Effector memory CD8-positive, alpha-beta T cell (primary cell): ENCODE data around the gene DGKI.

ENCODE experiments used
- ATAC-seq: fragments of 150-1000 bp; cut with Tn5 transposase; replicated peaks from 2 replicates; pipeline ENCODE4 v1.10.0; 2021; ENCODE audit warnings: mild to moderate bottlenecking, moderate library complexity
- DNase-seq, 3 experiments: peaks; one replicate each; pipeline ENCODE4 v3.0.0; 2021
- H3K27ac Mint-ChIP-seq, 2 donors: one replicate each; pipeline ENCODE4 v1.8.0; 2022; ENCODE audit warnings: mild to moderate bottlenecking in 2 of 2, mixed read lengths in 2 of 2, moderate library complexity in 2 of 2
- H3K27me3 Mint-ChIP-seq, 2 donors: one replicate each; pipeline ENCODE4 v1.8.0; 2022; ENCODE audit warnings: mixed read lengths in 2 of 2
- H3K36me3 Mint-ChIP-seq: one replicate; pipeline ENCODE4 v1.8.0; 2022; ENCODE audit warnings: mild to moderate bottlenecking, moderate library complexity, mixed read lengths; ENCODE audit not compliant: insufficient read depth
- H3K4me1 Mint-ChIP-seq, 2 donors: one replicate each; pipeline ENCODE4 v1.8.0; 2022; ENCODE audit warnings: low read depth in 2 of 2, mixed read lengths in 2 of 2
- H3K4me3 Mint-ChIP-seq, 2 donors: one replicate each; pipeline ENCODE4 v1.8.0; 2022; ENCODE audit warnings: mild to moderate bottlenecking in 2 of 2, mixed read lengths in 2 of 2, moderate library complexity in 2 of 2
- H3K9me3 Mint-ChIP-seq, 2 donors: one replicate each; pipeline ENCODE4 v1.8.0; 2022; ENCODE audit warnings: mixed read lengths in 2 of 2

Gene DGKI

DNA sequence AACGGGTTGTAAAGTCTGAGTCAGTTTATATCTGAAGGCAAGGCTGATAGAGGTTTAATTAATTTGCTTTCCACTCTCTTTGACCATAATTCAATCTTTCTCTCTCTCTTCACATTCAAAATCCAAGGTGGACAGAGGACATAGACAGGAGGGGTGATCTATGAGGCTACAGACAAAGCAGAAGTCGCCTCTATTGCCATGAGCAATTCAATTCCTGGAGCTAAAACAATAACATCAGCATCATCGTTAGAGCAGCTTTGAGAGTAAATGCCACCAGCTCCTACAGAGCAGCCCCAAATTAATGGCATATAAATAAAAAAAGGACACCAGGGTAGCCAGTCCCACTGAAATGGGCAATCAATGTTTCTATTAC is 93.2 kb downstream of the DGKI start:
- no peak for DNase-seq
- Mint-ChIP-seq H3K4me1 (no peaks in the 10 kb centered on the region), H3K4me3 (no peak overlapping the region), H3K9me3 (no peaks in the 10 kb centered on the region), H3K27ac (no peak overlapping the region), H3K36me3 (no peaks in the 10 kb centered on the region), H3K27me3 (peaks cover 27 to 48% of the 10 kb centered on the region in 2 donors)
- no peak for ATAC-seq

DNA sequence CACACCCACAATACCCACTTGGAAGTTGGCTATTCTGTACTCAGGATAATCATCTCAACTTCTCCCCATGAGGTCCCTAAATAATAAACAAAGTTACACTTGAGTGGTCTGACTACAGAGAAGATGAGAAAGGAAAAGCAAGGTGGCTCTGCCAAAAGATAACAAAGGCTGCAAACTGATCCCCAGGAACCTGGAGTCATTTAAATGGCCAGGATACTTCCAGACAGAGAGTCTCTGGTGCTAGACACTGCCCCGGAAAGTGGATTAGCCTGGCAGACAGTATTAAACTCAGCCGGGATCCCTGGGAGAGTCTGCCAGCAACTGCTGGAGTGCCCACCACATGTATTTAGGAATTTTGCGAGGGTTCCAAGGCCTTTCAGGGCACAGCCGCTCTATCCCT is 93.7 kb downstream of the DGKI start:
- Mint-ChIP-seq H3K4me3 (no peak overlapping the region), H3K36me3 (no peaks in the 10 kb centered on the region), H3K27me3 (peaks cover 27 to 48% of the 10 kb centered on the region in 2 donors), H3K27ac (no peak overlapping the region), H3K4me1 (no peaks in the 10 kb centered on the region), H3K9me3 (no peaks in the 10 kb centered on the region)
- no peak for ATAC-seq
- DNase-seq, result no peak

DNA sequence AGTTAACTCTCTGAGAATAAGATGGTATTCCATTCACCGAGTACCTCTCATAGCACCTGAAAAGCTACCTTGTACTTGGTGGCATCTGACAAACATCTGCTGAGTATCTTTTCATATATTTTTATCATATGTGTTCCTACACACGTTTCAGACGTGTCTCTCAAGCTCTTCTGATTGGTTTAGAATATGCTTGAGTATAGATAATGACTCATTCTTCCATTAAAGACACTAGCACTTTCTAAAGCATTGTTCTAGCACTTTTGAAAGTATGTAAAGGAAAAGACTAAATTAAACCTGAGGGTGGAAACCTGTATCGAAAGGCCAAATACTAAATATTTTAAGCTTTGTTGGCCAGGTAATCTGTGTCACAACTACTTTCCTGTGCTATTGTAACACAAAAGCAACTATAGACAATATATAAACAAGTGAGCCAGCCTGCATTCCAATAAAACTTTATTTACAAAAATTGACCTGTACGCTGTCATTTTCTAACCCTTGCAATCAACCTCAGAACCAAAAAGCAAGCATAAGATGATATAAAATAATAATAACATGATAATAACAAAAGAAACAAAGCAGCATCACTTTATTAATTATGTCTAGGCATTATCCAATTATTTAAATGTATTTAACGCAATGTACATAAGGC is 95.3 kb downstream of the DGKI start:
- DNase-seq, result no peak

DNA sequence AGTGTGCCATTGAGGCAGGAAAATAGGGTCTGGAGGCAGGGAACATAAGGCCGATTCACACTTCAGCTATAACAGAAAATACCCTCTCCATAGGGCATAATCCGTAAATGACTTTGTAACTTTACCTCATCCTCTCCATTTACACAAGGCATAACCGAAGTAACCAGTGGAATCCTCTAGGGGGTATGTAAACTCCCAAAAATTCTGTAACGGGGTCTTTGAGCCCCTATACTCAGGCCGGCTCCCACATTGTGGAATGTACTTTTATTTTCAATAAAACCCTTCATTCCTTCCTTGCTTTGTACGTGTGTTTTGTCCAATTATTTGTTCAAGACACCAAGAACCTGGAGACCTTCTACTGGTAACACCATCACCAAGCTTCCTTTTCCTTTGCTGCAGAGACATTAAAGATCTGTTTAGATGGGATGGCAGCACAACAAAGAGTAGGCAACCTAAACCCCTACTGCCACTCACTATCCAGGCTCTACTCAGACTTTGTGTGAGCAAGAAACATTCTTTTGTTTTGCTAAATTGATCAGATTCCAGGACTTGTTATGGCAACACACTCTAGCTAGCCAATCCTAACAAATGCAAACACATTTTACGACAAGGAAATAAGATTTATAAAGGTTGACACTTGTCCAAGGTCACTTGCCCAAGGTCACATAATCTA is 99.3 kb downstream of the DGKI start:
- ATAC-seq, result no peak
- Mint-ChIP-seq H3K27ac (no peak overlapping the region), H3K27me3 (peaks cover 7 to 34% of the 10 kb centered on the region in 2 donors), H3K36me3 (no peaks in the 10 kb centered on the region), H3K4me1 (no peaks in the 10 kb centered on the region), H3K4me3 (no peak overlapping the region), H3K9me3 (no peaks in the 10 kb centered on the region)
- DNase-seq, result no peak

More for the DNA sequence above, 95.3 kb downstream of the DGKI start:
- Mint-ChIP-seq H3K9me3 (no peaks in the 10 kb centered on the region), H3K4me1 (no peaks in the 10 kb centered on the region), H3K27me3 (peaks cover 27 to 46% of the 10 kb centered on the region in 2 donors), H3K36me3 (no peaks in the 10 kb centered on the region), H3K4me3 (no peak overlapping the region), H3K27ac (no peak overlapping the region)
- no peak for ATAC-seq

DNA sequence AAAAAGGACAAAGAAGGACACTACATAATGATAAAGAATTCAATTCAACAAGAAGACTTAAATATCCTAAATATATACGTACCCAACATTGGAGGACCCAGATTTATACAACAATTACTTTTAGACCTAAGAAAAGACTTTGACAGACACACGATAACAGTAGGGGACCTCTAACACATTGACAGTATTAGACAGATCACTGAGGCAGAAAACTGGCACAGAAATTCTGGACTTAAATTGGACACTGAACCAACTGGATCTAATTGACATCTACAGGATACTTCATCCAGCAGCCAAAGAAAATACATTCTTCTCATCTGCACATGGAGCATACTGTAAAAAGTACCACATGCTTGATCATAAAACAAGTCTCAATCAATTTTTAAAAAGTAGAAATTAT is 103.8 kb downstream of the DGKI start:
- Mint-ChIP-seq H3K9me3 (peaks cover 0 to 2% of the 10 kb centered on the region in 2 donors), H3K27me3 (peaks cover 0 to 34% of the 10 kb centered on the region in 2 donors), H3K27ac (no peak overlapping the region), H3K36me3 (no peaks in the 10 kb centered on the region), H3K4me1 (no peaks in the 10 kb centered on the region), H3K4me3 (no peak overlapping the region)
- DNase-seq, result no peak
- no peak for ATAC-seq

DNA sequence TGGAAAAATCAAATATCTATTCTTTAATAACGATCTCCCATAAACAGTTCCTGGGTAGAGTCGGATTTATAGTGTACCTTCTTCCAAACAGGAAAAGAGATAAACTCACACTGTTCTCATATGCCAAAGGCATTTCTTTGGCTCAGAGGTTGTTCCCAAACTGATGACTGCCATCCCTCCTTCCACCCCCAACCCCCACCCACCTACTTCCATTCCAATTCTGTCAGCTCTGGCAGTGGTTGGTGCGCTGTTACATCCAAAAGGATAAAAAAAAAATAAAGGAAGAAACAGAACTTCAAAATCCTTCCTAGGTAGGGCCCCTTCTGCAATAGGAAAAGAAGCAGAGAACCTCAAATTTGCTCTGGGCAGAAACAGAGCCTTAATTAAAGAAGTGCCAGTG is 104.7 kb downstream of the DGKI start:
- Mint-ChIP-seq H3K9me3 (peaks cover 0 to 2% of the 10 kb centered on the region in 2 donors), H3K36me3 (no peaks in the 10 kb centered on the region), H3K4me1 (no peaks in the 10 kb centered on the region), H3K27me3 (peaks cover 0 to 26% of the 10 kb centered on the region in 2 donors), H3K4me3 (no peak overlapping the region), H3K27ac (no peak overlapping the region)
- ATAC-seq (no peak), DNase-seq (no peak)

DNA sequence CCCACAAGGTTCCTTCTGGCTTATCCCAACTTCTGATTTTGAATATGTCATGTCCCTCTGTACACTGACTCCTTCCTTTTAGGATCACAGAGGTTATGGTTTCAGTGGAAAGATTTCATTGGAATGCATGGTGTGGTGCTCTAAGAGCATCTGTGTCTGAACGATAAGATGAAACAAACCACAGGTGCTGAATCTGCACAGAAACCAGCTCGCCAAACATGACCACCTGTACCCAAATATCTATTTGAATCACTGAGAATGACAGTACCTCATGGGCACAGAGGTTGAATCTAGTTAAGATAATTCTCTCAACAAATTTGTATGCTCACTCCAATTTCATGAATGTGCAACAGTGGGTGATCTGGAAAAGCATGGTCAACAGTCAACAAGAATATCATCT is 105.3 kb downstream of the DGKI start:
- Mint-ChIP-seq H3K36me3 (no peaks in the 10 kb centered on the region), H3K4me1 (no peaks in the 10 kb centered on the region), H3K4me3 (no peak overlapping the region), H3K27me3 (peaks cover 0 to 26% of the 10 kb centered on the region in 2 donors), H3K9me3 (peaks cover 0 to 2% of the 10 kb centered on the region in 2 donors), H3K27ac (no peak overlapping the region)
- DNase-seq (no peak), ATAC-seq (no peak)

DNA sequence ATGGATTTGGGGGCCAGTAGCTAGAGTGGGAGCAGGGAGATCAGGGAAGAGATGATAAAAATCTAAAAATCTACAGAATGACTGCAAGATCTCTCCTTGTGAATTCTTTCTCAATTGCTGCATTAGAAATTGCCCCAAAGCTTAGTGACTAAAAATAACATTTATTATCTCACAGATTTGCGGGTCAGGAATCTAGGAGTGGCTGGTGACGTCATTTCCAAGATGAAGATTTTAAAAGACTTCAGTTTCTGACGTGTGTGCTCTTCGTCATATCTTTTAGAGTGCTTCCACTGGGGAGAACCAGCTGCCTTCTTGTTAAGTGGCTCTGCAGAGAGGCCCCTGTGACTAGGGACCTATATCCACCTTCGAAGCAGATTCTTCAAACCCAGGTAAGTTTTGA is 112.6 kb downstream of the DGKI start:
- Mint-ChIP-seq H3K4me1 (no peaks in the 10 kb centered on the region), H3K4me3 (no peak overlapping the region), H3K9me3 (no peaks in the 10 kb centered on the region), H3K27me3 (peaks cover 18 to 19% of the 10 kb centered on the region in 2 donors), H3K27ac (no peak overlapping the region), H3K36me3 (no peaks in the 10 kb centered on the region)
- ATAC-seq, result no peak
- DNase-seq, result no peak

DNA sequence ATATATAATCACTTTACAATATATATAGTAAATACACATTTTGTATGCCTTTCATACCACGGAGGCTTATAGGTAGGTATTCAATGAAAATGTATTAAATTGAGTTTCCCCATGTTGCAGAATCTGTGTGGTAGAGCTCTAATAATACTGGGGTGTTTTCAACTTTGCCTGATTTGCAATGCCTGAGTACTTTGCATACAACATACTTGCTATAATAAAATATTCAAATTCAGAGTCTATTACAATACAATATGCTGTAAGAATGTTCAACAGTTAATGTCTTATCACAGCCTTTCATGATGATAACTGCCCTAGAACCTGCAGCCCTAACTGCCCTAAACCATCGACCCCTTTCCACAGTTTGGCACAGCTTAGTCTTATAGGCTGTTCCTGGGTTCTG is 114.6 kb downstream of the DGKI start:
- Mint-ChIP-seq H3K27ac (no peak overlapping the region), H3K9me3 (no peaks in the 10 kb centered on the region), H3K4me1 (no peaks in the 10 kb centered on the region), H3K36me3 (no peaks in the 10 kb centered on the region), H3K27me3 (peaks cover 11 to 19% of the 10 kb centered on the region in 2 donors), H3K4me3 (no peak overlapping the region)
- no peak for ATAC-seq
- DNase-seq, result no peak

DNA sequence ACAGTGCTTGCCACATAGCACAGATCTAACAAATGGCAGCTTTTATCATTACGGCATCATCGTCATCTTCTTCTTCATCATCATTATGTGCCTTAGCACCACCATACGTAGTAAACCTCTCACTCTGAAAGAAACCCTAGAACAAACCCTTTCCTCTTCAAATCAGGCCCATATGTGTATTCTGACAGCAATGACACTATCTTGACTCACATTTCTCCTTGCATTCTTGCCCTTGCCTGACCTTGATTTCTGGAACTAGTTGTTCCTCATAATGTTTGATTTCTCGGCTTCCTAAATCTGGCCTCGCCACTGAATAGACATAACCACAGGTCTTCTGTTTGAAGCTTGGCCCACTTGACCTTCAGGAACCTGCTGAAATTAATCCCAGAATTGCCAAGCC is 115.3 kb downstream of the DGKI start:
- H3K4me1 Mint-ChIP-seq, result no peaks in the 10 kb centered on the region
- no peak overlapping the region for H3K4me3 Mint-ChIP-seq
- H3K27ac Mint-ChIP-seq, result no peak overlapping the region
- no peak for DNase-seq
- H3K27me3 Mint-ChIP-seq, result peaks cover 11 to 19% of the 10 kb centered on the region in 2 donors
- no peak for ATAC-seq
- H3K9me3 Mint-ChIP-seq, result no peaks in the 10 kb centered on the region
- no peaks in the 10 kb centered on the region for H3K36me3 Mint-ChIP-seq

DNA sequence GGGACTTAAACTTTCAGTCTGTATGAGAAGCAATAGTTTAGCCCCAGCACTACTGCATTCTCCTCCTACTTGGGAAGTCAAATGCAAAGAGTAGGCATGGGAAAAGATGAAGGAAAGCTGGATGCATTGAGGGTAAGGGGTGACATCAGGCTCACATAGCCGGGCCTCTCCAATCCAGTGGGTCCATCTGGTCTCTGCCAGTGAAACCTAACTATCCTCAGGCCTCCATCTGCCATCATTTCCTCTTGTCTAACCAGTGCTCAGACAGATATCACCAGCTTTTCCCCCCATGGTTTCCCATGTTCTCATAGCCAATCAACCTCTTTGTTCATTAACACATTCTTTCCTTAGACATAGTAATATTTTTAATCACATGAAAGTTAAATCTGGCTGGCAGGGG is 118.3 kb downstream of the DGKI start:
- H3K4me3 Mint-ChIP-seq, result no peak overlapping the region
- no peak overlapping the region for H3K27ac Mint-ChIP-seq
- ATAC-seq (no peak), DNase-seq (no peak)
- H3K27me3 Mint-ChIP-seq, result peaks cover 8 to 11% of the 10 kb centered on the region in 2 donors
- no peaks in the 10 kb centered on the region for H3K36me3 Mint-ChIP-seq
- H3K9me3 Mint-ChIP-seq, result no peaks in the 10 kb centered on the region
- H3K4me1 Mint-ChIP-seq, result no peaks in the 10 kb centered on the region

DNA sequence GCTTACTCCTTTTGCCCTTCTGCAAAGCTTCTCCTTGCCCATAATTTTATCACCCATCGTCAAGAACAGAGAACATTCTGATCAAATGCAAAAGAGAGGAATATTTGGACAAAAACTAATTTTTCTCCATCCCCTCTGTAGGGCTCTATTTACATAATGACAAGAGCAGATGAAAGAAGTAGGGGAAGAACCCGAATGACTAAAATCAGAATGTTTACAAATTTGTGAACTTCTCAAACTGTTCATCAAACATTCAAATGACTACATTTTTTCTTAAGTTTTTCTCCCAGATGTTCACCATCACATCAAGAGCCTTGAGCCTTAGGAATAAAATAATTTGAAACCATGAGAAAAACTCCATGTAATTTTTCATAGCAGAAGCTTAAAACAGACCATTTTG is 119.4 kb downstream of the DGKI start:
- no peak overlapping the region for H3K27ac Mint-ChIP-seq
- no peaks in the 10 kb centered on the region for H3K9me3 Mint-ChIP-seq
- H3K36me3 Mint-ChIP-seq, result no peaks in the 10 kb centered on the region
- DNase-seq (no peak), ATAC-seq (no peak)
- peaks cover 1 to 9% of the 10 kb centered on the region in 2 donors for H3K27me3 Mint-ChIP-seq
- H3K4me3 Mint-ChIP-seq, result no peak overlapping the region
- no peaks in the 10 kb centered on the region for H3K4me1 Mint-ChIP-seq

DNA sequence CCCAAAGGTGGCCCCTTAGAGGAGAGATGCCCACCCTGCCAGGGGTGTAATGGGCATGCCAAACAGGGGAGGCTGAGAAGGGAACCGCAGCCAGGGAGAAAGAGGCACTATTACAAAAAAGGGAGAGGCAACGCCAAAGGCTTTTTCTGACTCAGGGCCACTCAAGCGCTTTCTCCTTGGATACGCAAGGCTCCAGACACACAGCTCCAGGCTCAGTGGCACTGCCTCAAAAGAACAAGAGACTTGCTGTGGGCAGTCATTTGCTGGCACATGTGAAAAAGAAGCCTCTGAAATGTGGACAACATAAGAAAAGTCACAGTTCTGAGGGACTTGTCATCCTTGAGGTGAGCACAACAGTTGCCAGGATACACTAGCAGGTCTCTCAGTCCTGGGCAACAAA is 128.4 kb downstream of the DGKI start:
- H3K4me1 Mint-ChIP-seq, result no peaks in the 10 kb centered on the region
- DNase-seq (no peak), ATAC-seq (no peak)
- H3K27me3 Mint-ChIP-seq, result peaks cover 12 to 15% of the 10 kb centered on the region in 2 donors
- H3K27ac Mint-ChIP-seq, result no peak overlapping the region
- H3K9me3 Mint-ChIP-seq, result no peaks in the 10 kb centered on the region
- H3K36me3 Mint-ChIP-seq, result no peaks in the 10 kb centered on the region
- no peak overlapping the region for H3K4me3 Mint-ChIP-seq

DNA sequence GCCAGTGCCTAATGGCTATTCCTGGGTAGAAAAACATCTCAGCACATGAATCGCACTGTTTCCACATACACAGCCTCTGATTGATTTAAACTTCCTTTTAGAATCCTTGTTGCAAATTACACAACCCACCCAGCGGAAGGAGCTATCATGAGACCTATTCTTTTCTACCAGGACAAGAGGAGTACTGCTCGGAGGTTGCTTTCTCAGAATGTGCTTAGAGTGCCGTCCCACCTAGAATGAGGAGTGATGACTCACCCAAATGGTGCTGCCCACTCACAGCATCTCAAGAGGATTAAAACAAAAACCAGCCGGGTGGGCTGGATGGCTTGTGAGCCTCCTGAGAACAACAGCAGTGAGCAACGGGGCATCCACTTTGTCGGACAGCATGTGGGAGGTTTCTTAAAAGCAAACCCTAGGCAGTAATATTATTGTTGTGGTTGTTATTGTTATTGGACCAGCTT is 128.9 kb downstream of the DGKI start:
- Mint-ChIP-seq H3K27me3 (peaks cover 12 to 15% of the 10 kb centered on the region in 2 donors), H3K4me3 (no peak overlapping the region), H3K4me1 (no peaks in the 10 kb centered on the region), H3K36me3 (no peaks in the 10 kb centered on the region), H3K9me3 (no peaks in the 10 kb centered on the region), H3K27ac (no peak overlapping the region)
- DNase-seq (no peak), ATAC-seq (no peak)
